ENCODE data around the gene ARTN.

DNA sequence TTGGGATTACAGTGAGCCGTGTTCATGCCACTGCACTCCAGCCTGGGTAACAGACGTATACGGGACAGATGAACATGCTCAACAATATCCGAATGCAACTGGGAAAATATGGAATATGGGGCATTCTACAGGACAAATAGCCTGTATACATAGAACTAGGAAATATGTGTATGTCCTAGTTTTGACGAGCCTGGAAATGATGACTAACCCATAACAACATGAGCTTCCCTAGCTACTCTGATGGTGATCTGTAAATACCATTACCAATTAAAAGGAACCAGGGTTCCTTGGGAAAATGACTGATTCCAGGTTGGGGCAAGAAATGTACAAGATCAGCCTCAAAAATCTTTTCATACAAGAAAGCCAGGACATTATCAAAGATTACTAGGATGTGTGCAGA is 42.8 kb upstream of the ARTN start:
- TF ChIP-seq EZH2phosphoT487 (IDR thresholded peaks at IDR 0.05; ENCODE audit: borderline replicate concordance), result no peak
- TF ChIP-seq, protein P1, sequence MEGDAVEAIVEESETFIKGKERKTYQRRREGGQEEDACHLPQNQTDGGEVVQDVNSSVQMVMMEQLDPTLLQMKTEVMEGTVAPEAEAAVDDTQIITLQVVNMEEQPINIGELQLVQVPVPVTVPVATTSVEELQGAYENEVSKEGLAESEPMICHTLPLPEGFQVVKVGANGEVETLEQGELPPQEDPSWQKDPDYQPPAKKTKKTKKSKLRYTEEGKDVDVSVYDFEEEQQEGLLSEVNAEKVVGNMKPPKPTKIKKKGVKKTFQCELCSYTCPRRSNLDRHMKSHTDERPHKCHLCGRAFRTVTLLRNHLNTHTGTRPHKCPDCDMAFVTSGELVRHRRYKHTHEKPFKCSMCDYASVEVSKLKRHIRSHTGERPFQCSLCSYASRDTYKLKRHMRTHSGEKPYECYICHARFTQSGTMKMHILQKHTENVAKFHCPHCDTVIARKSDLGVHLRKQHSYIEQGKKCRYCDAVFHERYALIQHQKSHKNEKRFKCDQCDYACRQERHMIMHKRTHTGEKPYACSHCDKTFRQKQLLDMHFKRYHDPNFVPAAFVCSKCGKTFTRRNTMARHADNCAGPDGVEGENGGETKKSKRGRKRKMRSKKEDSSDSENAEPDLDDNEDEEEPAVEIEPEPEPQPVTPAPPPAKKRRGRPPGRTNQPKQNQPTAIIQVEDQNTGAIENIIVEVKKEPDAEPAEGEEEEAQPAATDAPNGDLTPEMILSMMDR (conservative IDR thresholded peaks at IDR 0.05; ENCODE audit: low read length), result no peak

Data from Loucy (cell line).